Measurements from ENCODE around the gene PARP4. TPM values are rescaled to one million over a fixed set of nuclear protein-coding genes. Genes with fewer than 3 reads are reported as not detected.
"Not testable (repeated sequence)": the region's sequence is repeated elsewhere in the genome, so short reads cannot be mapped to it uniquely, and the experiment has no call there.

PARP4 gene
- polyA plus RNA-seq, 6 donors from 2014 or later, result 20.6 to 35.0 (median 28.6) TPM

GRCh38 chr13:24497742-24498141, 14.8 kb downstream of the PARP4 start:
- peaks cover 0 to 5% (median 0%) of the 10 kb centered on the region in 3 donors for H3K4me1 Mint-ChIP-seq
- no peak overlapping the region for H3K4me3 Mint-ChIP-seq
- H3K9me3 Mint-ChIP-seq, result no peaks in the 10 kb centered on the region
- no peak overlapping the region for H3K27ac Mint-ChIP-seq
- no peak for DNase-seq
- H3K36me3 Mint-ChIP-seq, result peaks cover 32 to 45% of the 10 kb centered on the region in 2 donors
- no peak for ATAC-seq (ENCODE audit: low read depth in 2 of 2)
- H3K27me3 Mint-ChIP-seq, result no peaks in the 10 kb centered on the region

- not testable (repeated sequence) for H3K9me3 Mint-ChIP-seq; H3K27ac Mint-ChIP-seq; H3K27me3 Mint-ChIP-seq; DNase-seq; ATAC-seq (ENCODE audit: low read depth in 2 of 2); H3K4me3 Mint-ChIP-seq; H3K4me1 Mint-ChIP-seq
- H3K36me3 Mint-ChIP-seq, result peaks cover 25 to 40% of the 10 kb centered on the region in 2 donors
Observed at GRCh38 chr13:24496295-24496694, 16.3 kb downstream of the PARP4 start.

GRCh38 chr13:24495151-24495729, 17.3 kb downstream of the PARP4 start:
- ATAC-seq (ENCODE audit: low read depth in 2 of 2) (no peak), DNase-seq (no peak)
- Mint-ChIP-seq H3K36me3 (peaks cover 33 to 40% of the 10 kb centered on the region in 2 donors), H3K4me1 (no peaks in the 10 kb centered on the region), H3K9me3 (no peaks in the 10 kb centered on the region), H3K4me3 (peak overlapping the region in 1 of 8 donors; percentile 66), H3K27ac (peak overlapping the region in 1 of 6 donors; percentile 33), H3K27me3 (no peaks in the 10 kb centered on the region)

GRCh38 chr13:24493356-24493755, 19.2 kb downstream of the PARP4 start:
- ATAC-seq (ENCODE audit: low read depth in 2 of 2), result no peak
- Mint-ChIP-seq H3K4me3 (no peak overlapping the region), H3K4me1 (no peaks in the 10 kb centered on the region), H3K9me3 (no peaks in the 10 kb centered on the region), H3K36me3 (peaks cover 33 to 55% of the 10 kb centered on the region in 2 donors), H3K27ac (no peak overlapping the region), H3K27me3 (no peaks in the 10 kb centered on the region)
- no peak for DNase-seq

GRCh38 chr13:24491845-24492244, 20.7 kb downstream of the PARP4 start:
- H3K4me3 Mint-ChIP-seq, result no peak overlapping the region
- H3K27me3 Mint-ChIP-seq, result no peaks in the 10 kb centered on the region
- peaks cover 0 to 4% (median 0%) of the 10 kb centered on the region in 7 donors for H3K9me3 Mint-ChIP-seq
- ATAC-seq (ENCODE audit: low read depth in 2 of 2) (no peak), DNase-seq (no peak)
- no peak overlapping the region for H3K27ac Mint-ChIP-seq
- no peaks in the 10 kb centered on the region for H3K4me1 Mint-ChIP-seq
- H3K36me3 Mint-ChIP-seq, result peaks cover 33 to 56% of the 10 kb centered on the region in 2 donors

GRCh38 chr13:24489721-24490120, 22.9 kb downstream of the PARP4 start:
- Mint-ChIP-seq H3K36me3 (peaks cover 40 to 65% of the 10 kb centered on the region in 2 donors), H3K9me3 (peaks cover 0 to 4% (median 0%) of the 10 kb centered on the region in 7 donors), H3K27me3 (no peaks in the 10 kb centered on the region), H3K4me1 (no peaks in the 10 kb centered on the region), H3K4me3 (no peak overlapping the region), H3K27ac (peak overlapping the region in 1 of 6 donors; percentile 22)
- no peak for ATAC-seq (ENCODE audit: low read depth in 2 of 2)
- DNase-seq, result no peak

GRCh38 chr13:24488092-24488491, 24.5 kb downstream of the PARP4 start:
- H3K4me1 Mint-ChIP-seq; H3K27me3 Mint-ChIP-seq; DNase-seq; H3K4me3 Mint-ChIP-seq; ATAC-seq (ENCODE audit: low read depth in 2 of 2); H3K9me3 Mint-ChIP-seq; H3K27ac Mint-ChIP-seq: not testable (repeated sequence)
- H3K36me3 Mint-ChIP-seq, result peaks cover 37 to 61% of the 10 kb centered on the region in 2 donors

- H3K9me3 Mint-ChIP-seq; H3K27ac Mint-ChIP-seq; H3K4me1 Mint-ChIP-seq; DNase-seq; ATAC-seq (ENCODE audit: low read depth in 2 of 2); H3K4me3 Mint-ChIP-seq; H3K27me3 Mint-ChIP-seq: not testable (repeated sequence)
- H3K36me3 Mint-ChIP-seq, result peaks cover 50 to 63% of the 10 kb centered on the region in 2 donors
Observed at GRCh38 chr13:24486017-24486657, 26.4 kb downstream of the PARP4 start.

GRCh38 chr13:24473686-24474085, 38.9 kb downstream of the PARP4 start:
- peak overlapping the region in 4 of 6 donors; percentile 38 to 92 (median 80) for H3K27ac Mint-ChIP-seq
- ATAC-seq (ENCODE audit: low read depth in 2 of 2), result no peak

GRCh38 chr13:24472129-24472528, 40.4 kb downstream of the PARP4 start:
- DNase-seq; H3K27ac Mint-ChIP-seq; ATAC-seq (ENCODE audit: low read depth in 2 of 2); H3K9me3 Mint-ChIP-seq; H3K27me3 Mint-ChIP-seq; H3K4me3 Mint-ChIP-seq; H3K4me1 Mint-ChIP-seq: not testable (repeated sequence)
- H3K36me3 Mint-ChIP-seq, result peaks cover 65 to 71% of the 10 kb centered on the region in 2 donors

More at GRCh38 chr13:24473686-24474085, 38.9 kb downstream of the PARP4 start:
- no peaks in the 10 kb centered on the region for H3K27me3 Mint-ChIP-seq
- peaks cover 59 to 67% of the 10 kb centered on the region in 2 donors for H3K36me3 Mint-ChIP-seq
- no peak overlapping the region for H3K4me3 Mint-ChIP-seq
- H3K4me1 Mint-ChIP-seq, result peaks cover 3 to 9% (median 7%) of the 10 kb centered on the region in 3 donors
- H3K9me3 Mint-ChIP-seq, result no peaks in the 10 kb centered on the region
- no peak for DNase-seq

GRCh38 chr13:24463078-24463477, 49.5 kb downstream of the PARP4 start:
- H3K27me3 Mint-ChIP-seq, result no peaks in the 10 kb centered on the region
- H3K9me3 Mint-ChIP-seq, result no peaks in the 10 kb centered on the region
- no peak overlapping the region for H3K4me3 Mint-ChIP-seq
- H3K36me3 Mint-ChIP-seq, result peaks cover 29 to 54% of the 10 kb centered on the region in 2 donors
- H3K27ac Mint-ChIP-seq, result no peak overlapping the region
- H3K4me1 Mint-ChIP-seq, result peaks cover 0 to 4% (median 4%) of the 10 kb centered on the region in 3 donors
- DNase-seq (no peak), ATAC-seq (ENCODE audit: low read depth in 2 of 2) (no peak)

- Mint-ChIP-seq H3K36me3 (peaks cover 18 to 29% of the 10 kb centered on the region in 2 donors), H3K9me3 (no peaks in the 10 kb centered on the region), H3K27ac (no peak overlapping the region), H3K4me1 (peaks cover 0 to 4% (median 4%) of the 10 kb centered on the region in 3 donors), H3K27me3 (no peaks in the 10 kb centered on the region), H3K4me3 (no peak overlapping the region)
- ATAC-seq (ENCODE audit: low read depth in 2 of 2) (no peak), DNase-seq (no peak)
Observed at GRCh38 chr13:24460256-24460655, 52.3 kb downstream of the PARP4 start.

GRCh38 chr13:24459726-24460125, 52.9 kb downstream of the PARP4 start:
- Mint-ChIP-seq H3K27me3 (no peaks in the 10 kb centered on the region), H3K9me3 (no peaks in the 10 kb centered on the region), H3K4me1 (peaks cover 0 to 4% (median 4%) of the 10 kb centered on the region in 3 donors), H3K4me3 (no peak overlapping the region), H3K36me3 (peaks cover 15 to 29% of the 10 kb centered on the region in 2 donors), H3K27ac (no peak overlapping the region)
- DNase-seq, result no peak
- no peak for ATAC-seq (ENCODE audit: low read depth in 2 of 2)

- Mint-ChIP-seq H3K36me3 (peaks cover 15 to 29% of the 10 kb centered on the region in 2 donors), H3K4me1 (peaks cover 0 to 4% (median 4%) of the 10 kb centered on the region in 3 donors), H3K4me3 (no peak overlapping the region), H3K9me3 (no peaks in the 10 kb centered on the region), H3K27ac (no peak overlapping the region), H3K27me3 (no peaks in the 10 kb centered on the region)
- DNase-seq, result no peak
- no peak for ATAC-seq (ENCODE audit: low read depth in 2 of 2)
Observed at GRCh38 chr13:24459234-24459633, 53.3 kb downstream of the PARP4 start.

Data from naive B cell (primary cell).